Measurements from ENCODE around the gene CYP2R1. TPM values are rescaled to one million over a fixed set of nuclear protein-coding genes. Genes with fewer than 3 reads are reported as not detected.
A peak's percentile ranks its signal among the peaks of the same experiment; 100 is the strongest.

Gene CYP2R1
- total and polyA plus RNA-seq, 2 of the 13 experiments (the other 11 are each of a cell fraction or from before 2014, with no cell fraction given) = 0.59 to 0.60 TPM

- no peak for TF ChIP-seq NPAS2 (CRISPR knock-in tag; IDR thresholded peaks at IDR 0.05; ENCODE audit: borderline replicate concordance)
- peak; percentile 36; the same call in 1 of the 2 replicates for TF ChIP-seq SIX1 (CRISPR knock-in tag; IDR thresholded peaks at IDR 0.05; ENCODE audit: borderline replicate concordance)
- peak; percentile 35; the same call in 1 of the 2 replicates for TF ChIP-seq E2F1 (CRISPR knock-in tag; IDR thresholded peaks at IDR 0.05)
- TF ChIP-seq ZBTB33 (CRISPR knock-in tag; IDR thresholded peaks at IDR 0.05) = peak; percentile 61
- TF ChIP-seq TFE3 (CRISPR knock-in tag; IDR thresholded peaks at IDR 0.05) = 0 out of 2 replicates have a peak, but pooled peaks have one; percentile 21
- TF ChIP-seq DR1 (CRISPR knock-in tag; IDR thresholded peaks at IDR 0.05) = 0 out of 2 replicates have a peak, but pooled peaks have one; percentile 34
- no peak for TF ChIP-seq ZNF263 (CRISPR knock-in tag; IDR thresholded peaks at IDR 0.05)
- TF ChIP-seq ZBED4 (CRISPR knock-in tag; IDR thresholded peaks at IDR 0.05; ENCODE audit: borderline replicate concordance) = peak; percentile 19; the same call in 1 of the 2 replicates
- TF ChIP-seq SALL1 (CRISPR knock-in tag; IDR thresholded peaks at IDR 0.05) = peak; percentile 37; the same call in 1 of the 2 replicates
- TF ChIP-seq ZNF580 (CRISPR knock-in tag; IDR thresholded peaks at IDR 0.05; ENCODE audit: borderline replicate concordance, low read depth) = 0 out of 2 replicates have a peak, but pooled peaks have one; percentile 27
- TF ChIP-seq AGO1 (IDR thresholded peaks at IDR 0.05; ENCODE audit: low read depth, low read length, poor library complexity, severe bottlenecking) = peak; percentile 57
- peak; percentile 74; the same call in 1 of the 2 replicates for TF ChIP-seq ZNF350 (CRISPR knock-in tag; IDR thresholded peaks at IDR 0.05; ENCODE audit: borderline replicate concordance, low read depth)
- 0 out of 2 replicates have a peak, but pooled peaks have one; percentile 29 for TF ChIP-seq ZNF574 (CRISPR knock-in tag; IDR thresholded peaks at IDR 0.05)
- TF ChIP-seq ZNF562 (CRISPR knock-in tag; IDR thresholded peaks at IDR 0.05; ENCODE audit: borderline replicate concordance) = no peak
- TF ChIP-seq MIXL1 (CRISPR knock-in tag; IDR thresholded peaks at IDR 0.05) = 0 out of 2 replicates have a peak, but pooled peaks have one; percentile 13
- TF ChIP-seq ZNF644 (CRISPR knock-in tag; IDR thresholded peaks at IDR 0.05; ENCODE audit: low read depth) = peak; percentile 45; the same call in 1 of the 2 replicates
Observed at GRCh38 chr11:14892036-14892556, at the start of gene CYP2R1 (continued).

Measured in HepG2 (cell line).